MCF 10A (cell line): Measurements from ENCODE around the gene BNIP3. TPM values are rescaled to one million over a fixed set of nuclear protein-coding genes. Genes with fewer than 3 reads are reported as not detected.

Source experiments
- BruUV-seq: library from RNA; stranded (reverse); fragments of 400-500 nt; replicated peaks from 2 replicates; lab custom pipeline; 2021; lab: Mats Ljungman, UMichigan
- CTCF ChIA-PET: fragments of 300-600 bp; sonication (Branson Sonifier 250); formaldehyde crosslinking; extraction: SDS; loops from one replicate; lab custom pipeline; 2021; ENCODE audit warnings: antibody characterized with exemption, inconsistent platforms; lab: Yijun Ruan, JAX
- POLR2A ChIA-PET: fragments of 300-600, 350-650 bp; sonication (Branson Sonifier 250); formaldehyde crosslinking; extraction: SDS; loops from one replicate; lab custom pipeline; 2020; ENCODE audit warnings: antibody characterized with exemption, inconsistent platforms; lab: Yijun Ruan, JAX
- DNase-seq: peaks from one replicate; pipeline ENCODE4 v3.0.0-alpha.2; 2018; ENCODE audit not compliant: unreplicated experiment
- H3K27ac Mint-ChIP-seq: one replicate; pipeline ENCODE4 v1.8.0; 2022; ENCODE audit warnings: mild to moderate bottlenecking, low read depth, mixed read lengths; ENCODE audit not compliant: unreplicated experiment
- H3K27me3 Mint-ChIP-seq: one replicate; pipeline ENCODE4 v1.8.0; 2022; ENCODE audit warnings: mixed read lengths; ENCODE audit not compliant: insufficient read depth, unreplicated experiment
- H3K36me3 Mint-ChIP-seq: one replicate; pipeline ENCODE4 v1.8.0; 2022; ENCODE audit warnings: mild to moderate bottlenecking, moderate library complexity, mixed read lengths; ENCODE audit not compliant: insufficient read depth, unreplicated experiment
- H3K4me1 Mint-ChIP-seq: one replicate; pipeline ENCODE4 v1.8.0; 2022; ENCODE audit warnings: mixed read lengths; ENCODE audit not compliant: insufficient read depth, unreplicated experiment
- H3K4me3 Mint-ChIP-seq: one replicate; pipeline ENCODE4 v1.8.0; 2022; ENCODE audit warnings: mild to moderate bottlenecking, moderate library complexity, mixed read lengths; ENCODE audit not compliant: unreplicated experiment
- H3K9me3 Mint-ChIP-seq: one replicate; pipeline ENCODE4 v1.8.0; 2022; ENCODE audit warnings: mixed read lengths; ENCODE audit not compliant: unreplicated experiment
- intact Hi-C: fragments of 100-400 bp; cut with micrococcal nuclease; formaldehyde crosslinking; loops from 2 replicates; pipeline ENCODE4 v1.14.1; 2022
- total RNA-seq: library from RNA; stranded (reverse); gene quantifications from 2 replicates; pipeline ENCODE4 v1.2.3, GENCODE V29; 2022
- TF ChIP-seq, protein P1 (sequence below): fragments of 200-600 bp; IDR thresholded peaks from one replicate; pipeline ENCODE4 v1.8.0; 2022; ENCODE audit warnings: antibody characterized with exemption, mild to moderate bottlenecking; ENCODE audit not compliant: unreplicated experiment

Gene BNIP3
- total RNA-seq, 1 experiment from 2014 or later: 47.0 TPM

DNA sequence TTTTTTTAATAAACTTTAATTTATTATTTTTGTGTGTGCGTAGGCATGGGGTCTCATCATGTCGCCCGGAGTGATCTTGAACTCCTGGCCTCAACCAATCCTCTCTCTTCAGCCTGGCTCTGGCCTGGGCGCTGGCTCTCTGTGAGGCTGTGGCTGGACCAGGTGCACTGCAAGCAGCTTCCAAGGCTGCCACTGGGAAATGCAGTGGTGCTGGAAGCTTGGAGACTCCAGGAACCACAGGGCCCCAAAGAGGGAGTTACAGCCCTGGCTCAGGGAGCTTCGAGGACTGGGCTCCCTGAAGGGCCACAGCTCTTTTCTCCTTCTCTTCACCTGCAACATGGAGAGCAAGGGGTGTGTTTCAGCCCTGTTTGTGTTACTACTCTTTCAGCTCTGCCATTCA lies 36.7 kb upstream of the BNIP3 start:
- Mint-ChIP-seq H3K4me3 (no peak overlapping the region), H3K36me3 (no peaks in the 10 kb centered on the region), H3K27me3 (peaks cover 10% of the 10 kb centered on the region), H3K9me3 (no peaks in the 10 kb centered on the region), H3K4me1 (peaks cover 5% of the 10 kb centered on the region), H3K27ac (no peak overlapping the region)
- BruUV-seq: no TSS peak
- CTCF ChIA-PET: interaction anchor here (0.6 to 2.5 kb wide), 4 partner anchors 10 to 1827 kb away, joined by 3 to 16 read pairs (median 3); partner anchors contain the start of gene BNIP3
- TF ChIP-seq, protein P1, sequence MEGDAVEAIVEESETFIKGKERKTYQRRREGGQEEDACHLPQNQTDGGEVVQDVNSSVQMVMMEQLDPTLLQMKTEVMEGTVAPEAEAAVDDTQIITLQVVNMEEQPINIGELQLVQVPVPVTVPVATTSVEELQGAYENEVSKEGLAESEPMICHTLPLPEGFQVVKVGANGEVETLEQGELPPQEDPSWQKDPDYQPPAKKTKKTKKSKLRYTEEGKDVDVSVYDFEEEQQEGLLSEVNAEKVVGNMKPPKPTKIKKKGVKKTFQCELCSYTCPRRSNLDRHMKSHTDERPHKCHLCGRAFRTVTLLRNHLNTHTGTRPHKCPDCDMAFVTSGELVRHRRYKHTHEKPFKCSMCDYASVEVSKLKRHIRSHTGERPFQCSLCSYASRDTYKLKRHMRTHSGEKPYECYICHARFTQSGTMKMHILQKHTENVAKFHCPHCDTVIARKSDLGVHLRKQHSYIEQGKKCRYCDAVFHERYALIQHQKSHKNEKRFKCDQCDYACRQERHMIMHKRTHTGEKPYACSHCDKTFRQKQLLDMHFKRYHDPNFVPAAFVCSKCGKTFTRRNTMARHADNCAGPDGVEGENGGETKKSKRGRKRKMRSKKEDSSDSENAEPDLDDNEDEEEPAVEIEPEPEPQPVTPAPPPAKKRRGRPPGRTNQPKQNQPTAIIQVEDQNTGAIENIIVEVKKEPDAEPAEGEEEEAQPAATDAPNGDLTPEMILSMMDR: no peak
- POLR2A ChIA-PET: no interaction called here
- DNase-seq: no peak
- intact Hi-C loops: no loop called here

DNA sequence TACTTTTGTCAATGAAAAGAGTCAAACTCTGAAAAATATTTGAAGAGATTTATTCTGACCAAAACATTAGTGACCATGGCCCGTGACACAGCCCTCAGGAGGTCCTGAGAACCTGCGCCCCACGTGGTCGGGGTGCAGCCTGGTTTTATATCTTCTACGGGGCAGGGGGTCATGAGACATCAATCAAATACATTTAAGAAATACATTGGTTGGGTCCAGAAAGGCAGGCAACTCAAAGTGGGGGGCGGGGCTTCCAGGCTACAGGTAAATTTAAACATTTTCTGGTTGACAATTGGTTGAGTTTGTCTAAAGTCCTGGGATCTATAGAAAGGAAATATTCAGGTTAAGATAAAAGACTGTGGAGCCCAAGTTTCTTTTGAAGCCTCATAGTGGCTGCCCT lies 34.8 kb upstream of the BNIP3 start:
- Mint-ChIP-seq H3K4me3 (no peak overlapping the region), H3K27ac (no peak overlapping the region), H3K27me3 (no peaks in the 10 kb centered on the region), H3K36me3 (no peaks in the 10 kb centered on the region), H3K9me3 (no peaks in the 10 kb centered on the region), H3K4me1 (no peaks in the 10 kb centered on the region)
- CTCF ChIA-PET: interaction anchor here (1.5 kb wide), 1 partner anchor 131 kb away, joined by 7 read pairs; no protein-coding TSS in a partner anchor
- TF ChIP-seq, protein P1: no peak
- no peak for DNase-seq
- POLR2A ChIA-PET: interaction anchor here (1.1 kb wide), 1 partner anchor 19 kb away, joined by 4 read pairs; no protein-coding TSS in a partner anchor
- BruUV-seq: no TSS peak
- intact Hi-C loops: no loop called here

DNA sequence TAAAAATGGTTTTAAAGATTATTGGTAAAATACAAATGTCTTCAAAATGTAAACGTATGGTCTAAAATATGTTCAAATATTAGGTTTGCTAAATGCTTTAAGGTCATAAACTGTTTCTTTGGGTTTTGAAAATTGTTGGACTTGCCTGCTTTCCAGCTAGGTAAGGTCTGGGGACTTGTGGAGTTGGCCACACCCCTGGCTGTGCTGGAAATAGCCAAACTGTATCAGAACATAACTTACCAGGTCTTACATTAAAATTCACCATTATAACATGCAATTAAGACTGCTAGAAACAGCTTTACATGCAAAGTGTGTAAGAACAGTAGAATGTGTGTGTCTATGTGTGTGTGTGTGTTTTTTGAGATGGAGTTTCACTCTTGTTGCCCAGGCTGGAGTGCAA lies 29.7 kb upstream of the BNIP3 start:
- no peaks in the 10 kb centered on the region for H3K27me3 Mint-ChIP-seq

DNA sequence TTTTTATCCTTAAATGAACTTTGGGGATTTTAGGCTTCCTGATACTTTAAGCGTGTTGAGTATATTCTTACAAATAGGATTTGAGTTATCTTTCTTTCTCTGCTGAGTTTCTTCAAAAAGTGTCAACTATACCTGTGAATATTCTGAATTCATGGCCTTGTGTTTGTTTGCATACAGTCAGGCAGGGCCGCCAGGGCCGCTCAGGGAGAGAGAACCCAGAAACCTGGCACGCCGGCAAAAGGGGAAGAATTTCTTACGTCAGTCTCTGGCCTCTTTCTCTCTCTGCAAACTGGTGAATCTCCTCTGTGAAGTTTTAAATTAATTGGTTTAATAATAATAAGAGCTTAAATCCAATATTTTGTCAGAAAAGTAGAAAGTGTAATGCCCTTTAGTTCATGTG lies 29.3 kb upstream of the BNIP3 start:
- peaks cover 5% of the 10 kb centered on the region for H3K4me1 Mint-ChIP-seq
- BruUV-seq: no TSS peak
- TF ChIP-seq, protein P1: no peak
- no peaks in the 10 kb centered on the region for H3K36me3 Mint-ChIP-seq
- ChIA-PET CTCF (interaction anchor here (0.5 to 3.8 kb wide), 4 partner anchors 9 to 119 kb away, joined by 3 to 29 read pairs (median 4); no protein-coding TSS in a partner anchor), POLR2A (interaction anchor here (2.6 kb wide), 1 partner anchor 12 kb away, joined by 8 read pairs; no protein-coding TSS in a partner anchor)
- H3K4me3 Mint-ChIP-seq: no peak overlapping the region
- DNase-seq: no peak
- no peak overlapping the region for H3K27ac Mint-ChIP-seq
- no peaks in the 10 kb centered on the region for H3K9me3 Mint-ChIP-seq
- H3K27me3 Mint-ChIP-seq: no peaks in the 10 kb centered on the region
- intact Hi-C loops: no loop called here

More for the DNA sequence above, 29.7 kb upstream of the BNIP3 start:
- intact Hi-C loops: no loop called here
- DNase-seq: no peak
- ChIA-PET POLR2A (interaction anchor here (0.8 kb wide), 1 partner anchor 12 kb away, joined by 3 read pairs; no protein-coding TSS in a partner anchor), CTCF (interaction anchor here (1.5 to 3.8 kb wide), 3 partner anchors 9 to 12 kb away, joined by 4 to 29 read pairs (median 5); no protein-coding TSS in a partner anchor)
- TF ChIP-seq, protein P1: no peak
- Mint-ChIP-seq H3K27ac (no peak overlapping the region), H3K36me3 (no peaks in the 10 kb centered on the region), H3K9me3 (no peaks in the 10 kb centered on the region), H3K4me3 (no peak overlapping the region), H3K4me1 (peaks cover 5% of the 10 kb centered on the region)
- no TSS peak for BruUV-seq
